Kidney (tissue), 14 donors: ENCODE data around the gene KIAA0930. TPM values are rescaled to one million over a fixed set of nuclear protein-coding genes. Genes with fewer than 3 reads are reported as not detected.
A peak's percentile ranks its signal among the peaks of the same experiment; 100 is the strongest.
"Not testable (repeated sequence)": the region's sequence is repeated elsewhere in the genome, so short reads cannot be mapped to it uniquely, and the experiment has no call there.

ENCODE experiments used
- DNase-seq, 5 donors: peaks; one replicate each; pipeline ENCODE4 v3.0.0-alpha.2; 2013 to 2020
- FAIRE-seq: peaks from 2 replicates; lab custom pipeline; 2012; peaks lifted over from hg19 to GRCh38; lab: Jason Lieb, UNC
- H3K27ac ChIP-seq, 2 donors: one replicate each; pipeline ENCODE4 v1.7.0; 2013; ENCODE audit warnings: low read depth in 2 of 2, low read length in 2 of 2, inconsistent platforms in 1 of 2
- H3K27me3 ChIP-seq: one replicate; pipeline ENCODE4 v1.7.1; 2013; ENCODE audit warnings: low read length, inconsistent platforms; ENCODE audit not compliant: control insufficient read depth, insufficient read depth
- H3K36me3 ChIP-seq, 3 donors: one replicate each; pipeline versions ENCODE4 v1.7.0 to v1.7.1; 2013; ENCODE audit warnings: low read length in 3 of 3, control low read depth in 1 of 3, inconsistent platforms in 1 of 3; ENCODE audit not compliant: insufficient read depth in 3 of 3, control insufficient read depth in 2 of 3
- H3K4me1 ChIP-seq, 3 donors: one replicate each; pipeline versions ENCODE4 v1.7.0 to v1.7.1; 2013; ENCODE audit warnings: low read length in 3 of 3, inconsistent platforms in 1 of 3, low read depth in 1 of 3; ENCODE audit not compliant: control insufficient read depth in 2 of 3, insufficient read depth in 2 of 3
- H3K4me3 ChIP-seq, 3 donors: one replicate each; pipeline versions ENCODE4 v1.7.0 to v1.8.1; 2013; ENCODE audit warnings: low read length in 3 of 3, control low read depth in 1 of 3, inconsistent platforms in 1 of 3
- H3K9ac ChIP-seq, 3 donors: one replicate each; pipeline versions ENCODE4 v1.7.0 to v1.7.1; 2013; ENCODE audit warnings: low read length in 3 of 3, control low read depth in 1 of 3, inconsistent platforms in 1 of 3
- H3K9me3 ChIP-seq, 3 donors: one replicate each; pipeline versions ENCODE4 v1.7.0 to v1.7.1; 2013; ENCODE audit warnings: low read length in 3 of 3, control low read depth in 1 of 3, inconsistent platforms in 1 of 3; ENCODE audit not compliant: control insufficient read depth in 2 of 3, insufficient read depth in 1 of 3
- intact Hi-C: fragments of 100-400 bp; cut with DNase I; formaldehyde crosslinking; loops from one replicate; pipeline ENCODE4 v1.11.1; 2022
- polyA plus RNA-seq: library from polyadenylated mRNA; stranded (reverse); fragments of 350-450 nt; fragmentation: Illumina TruSeq; extraction: RNeasy Lipid Tissue Mini Kit (QIAGEN cat#74804); gene quantifications from one replicate; pipeline ENCODE4 v1.2.3, GENCODE V29; 2014; ENCODE audit warnings: low read depth, low replicate concordance; ENCODE audit not compliant: insufficient read depth
- total RNA-seq: library from RNA; stranded (reverse); fragmentation: NEBNext Ultra II Directional; extraction: Animal tissue kit (Norgen Biotek cat#: 25700); gene quantifications from one replicate; pipeline ENCODE4 v1.2.1, GENCODE V29; 2021
- TF ChIP-seq, protein P1 (sequence below): IDR thresholded peaks from 3 replicates; pipeline ENCODE4 v1.5.1; 2012; ENCODE audit warnings: mild to moderate bottlenecking, moderate library complexity, borderline replicate concordance; ENCODE audit not compliant: insufficient read depth; ENCODE audit errors: extremely low read depth
- donor health status: control.
- donor health status: control.
- donor health status: control.
- donor health status: control.
- donor health status: control.
- donor health status: DM: yes; HTN: yes; CAD: no.
- donor health status: Normal renal cell carcinoma (clear cell type).

The KIAA0930 gene
- total and polyA plus RNA-seq, 2 donors from 2014 or later = 26.4 to 55.4 TPM

DNA sequence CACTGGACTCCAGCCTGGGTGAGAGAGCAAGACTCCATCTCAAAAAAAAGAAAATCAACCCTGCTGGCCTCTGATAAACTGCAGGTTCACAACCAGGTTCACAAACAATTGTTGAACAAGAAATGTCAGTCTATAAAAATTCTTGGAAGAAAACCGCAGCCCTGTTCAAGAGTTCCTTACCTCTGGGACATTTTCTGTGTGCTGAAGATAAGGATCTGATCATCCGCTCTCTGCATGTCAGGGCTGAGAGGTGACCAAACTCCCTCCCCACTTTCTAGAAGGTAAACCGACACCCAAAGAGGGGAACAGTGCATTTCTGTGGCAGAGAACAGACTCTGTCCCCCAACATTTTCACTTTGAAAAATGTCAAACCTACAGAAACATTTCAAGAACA is 39.9 kb upstream of the KIAA0930 start:
- DNase-seq = no peak
- Histone ChIP-seq H3K9me3 (no peaks in the 10 kb centered on the region), H3K27me3 (no peaks in the 10 kb centered on the region), H3K4me1 (peaks cover 0 to 7% (median 0%) of the 10 kb centered on the region in 3 donors), H3K4me3 (no peak overlapping the region), H3K36me3 (no peaks in the 10 kb centered on the region), H3K9ac (no peak overlapping the region), H3K27ac (peak overlapping the region in 1 of 2 donors; percentile 28)
- TF ChIP-seq, protein P1, sequence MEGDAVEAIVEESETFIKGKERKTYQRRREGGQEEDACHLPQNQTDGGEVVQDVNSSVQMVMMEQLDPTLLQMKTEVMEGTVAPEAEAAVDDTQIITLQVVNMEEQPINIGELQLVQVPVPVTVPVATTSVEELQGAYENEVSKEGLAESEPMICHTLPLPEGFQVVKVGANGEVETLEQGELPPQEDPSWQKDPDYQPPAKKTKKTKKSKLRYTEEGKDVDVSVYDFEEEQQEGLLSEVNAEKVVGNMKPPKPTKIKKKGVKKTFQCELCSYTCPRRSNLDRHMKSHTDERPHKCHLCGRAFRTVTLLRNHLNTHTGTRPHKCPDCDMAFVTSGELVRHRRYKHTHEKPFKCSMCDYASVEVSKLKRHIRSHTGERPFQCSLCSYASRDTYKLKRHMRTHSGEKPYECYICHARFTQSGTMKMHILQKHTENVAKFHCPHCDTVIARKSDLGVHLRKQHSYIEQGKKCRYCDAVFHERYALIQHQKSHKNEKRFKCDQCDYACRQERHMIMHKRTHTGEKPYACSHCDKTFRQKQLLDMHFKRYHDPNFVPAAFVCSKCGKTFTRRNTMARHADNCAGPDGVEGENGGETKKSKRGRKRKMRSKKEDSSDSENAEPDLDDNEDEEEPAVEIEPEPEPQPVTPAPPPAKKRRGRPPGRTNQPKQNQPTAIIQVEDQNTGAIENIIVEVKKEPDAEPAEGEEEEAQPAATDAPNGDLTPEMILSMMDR = no peak
- no peak for FAIRE-seq
- intact Hi-C loops = no loop called here

GRCh38 chr22:45278125-45278524 is 37.4 kb upstream of the KIAA0930 start:
- no peaks in the 10 kb centered on the region for H3K9me3 ChIP-seq
- H3K27ac ChIP-seq = no peak overlapping the region
- TF ChIP-seq, protein P1 = no peak
- H3K27me3 ChIP-seq = no peaks in the 10 kb centered on the region
- H3K4me3 ChIP-seq = no peak overlapping the region
- peaks cover 0 to 2% (median 0%) of the 10 kb centered on the region in 3 donors for H3K4me1 ChIP-seq
- intact Hi-C loops = loop anchor here (10.0 kb wide), 1 partner anchor 277 kb away; no protein-coding TSS in a partner anchor
- DNase-seq (no peak), FAIRE-seq (no peak)
- H3K36me3 ChIP-seq = no peaks in the 10 kb centered on the region
- H3K9ac ChIP-seq = no peak overlapping the region

DNA sequence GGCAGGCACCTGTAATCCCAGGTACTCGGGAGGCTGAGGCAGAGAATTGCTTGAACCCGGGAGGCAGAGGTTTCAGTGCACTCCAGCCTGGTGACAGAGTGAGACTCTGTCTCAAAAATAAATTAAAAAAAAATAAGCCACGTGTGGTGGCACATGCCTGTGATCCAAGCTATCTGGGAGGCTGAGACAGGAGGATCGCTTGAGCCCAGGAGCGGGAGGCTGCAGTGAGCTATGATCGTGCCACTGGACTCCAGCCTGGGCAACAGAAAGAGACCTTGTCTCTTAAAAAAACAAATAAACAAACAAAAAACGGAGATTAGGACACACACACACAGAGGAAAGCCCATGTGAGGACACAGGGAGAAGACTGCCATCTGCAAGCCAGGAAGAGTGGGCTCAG is 37.0 kb upstream of the KIAA0930 start:
- not testable (repeated sequence) for H3K27ac ChIP-seq, FAIRE-seq, H3K4me3 ChIP-seq, DNase-seq, H3K9ac ChIP-seq, H3K9me3 ChIP-seq, H3K36me3 ChIP-seq, H3K27me3 ChIP-seq, H3K4me1 ChIP-seq
- intact Hi-C loops = loop anchor here (10.0 kb wide), 1 partner anchor 277 kb away; no protein-coding TSS in a partner anchor

GRCh38 chr22:45276507-45277105 is 35.9 kb upstream of the KIAA0930 start:
- Histone ChIP-seq H3K9me3 (no peaks in the 10 kb centered on the region), H3K27ac (no peak overlapping the region), H3K9ac (no peak overlapping the region), H3K27me3 (no peaks in the 10 kb centered on the region), H3K36me3 (no peaks in the 10 kb centered on the region), H3K4me1 (peaks cover 0 to 6% (median 2%) of the 10 kb centered on the region in 3 donors), H3K4me3 (no peak overlapping the region)
- TF ChIP-seq, protein P1 = no peak
- no peak for FAIRE-seq
- DNase-seq = no peak
- intact Hi-C loops = loop anchor here (10.0 kb wide), 1 partner anchor 278 kb away; no protein-coding TSS in a partner anchor
